Astrocyte (in vitro differentiated cells and primary cell): ENCODE measurements around the gene LATS2. TPM values are rescaled to one million over a fixed set of nuclear protein-coding genes. Genes with fewer than 3 reads are reported as not detected.

Experiments used
- DNase-seq: peaks from one replicate; pipeline ENCODE4 v3.0.0-alpha.2; 2010; ENCODE audit warnings: low read depth
- FAIRE-seq: peaks from 2 replicates; lab custom pipeline; 2011; peaks lifted over from hg19 to GRCh38; lab: Jason Lieb, UNC
- H2AFZ ChIP-seq: 2 replicates; pipeline ENCODE4 v1.6.0; 2012; ENCODE audit warnings: low read depth, low read length, inconsistent platforms
- H3K27ac ChIP-seq: 2 replicates; pipeline ENCODE4 v1.5.1; 2011; ENCODE audit warnings: low read depth, low read length, inconsistent platforms
- H3K27me3 ChIP-seq: 2 replicates; pipeline ENCODE4 v1.6.0; 2011; ENCODE audit warnings: low read length, inconsistent platforms; ENCODE audit not compliant: insufficient read depth
- H3K36me3 ChIP-seq: 2 replicates; pipeline ENCODE4 v1.5.1; 2011; ENCODE audit warnings: low read length, inconsistent platforms; ENCODE audit not compliant: insufficient read depth
- H3K4me1 ChIP-seq: 2 replicates; pipeline ENCODE4 v1.5.1; 2011; ENCODE audit warnings: low read length, inconsistent platforms; ENCODE audit not compliant: insufficient read depth
- H3K4me2 ChIP-seq: 2 replicates; pipeline ENCODE4 v1.6.0; 2012; ENCODE audit warnings: low read length, inconsistent platforms
- H3K4me3 ChIP-seq: 2 replicates; pipeline ENCODE4 v1.5.1; 2011; ENCODE audit warnings: low read depth, mild to moderate bottlenecking, low read length, inconsistent platforms; ENCODE audit not compliant: insufficient read depth
- H3K79me2 ChIP-seq: 2 replicates; pipeline ENCODE4 v1.6.0; 2012; ENCODE audit warnings: mild to moderate bottlenecking, low read length, inconsistent platforms; ENCODE audit not compliant: insufficient read depth
- H3K9ac ChIP-seq: 2 replicates; pipeline ENCODE4 v1.6.0; 2012; ENCODE audit warnings: mild to moderate bottlenecking, low read length, inconsistent platforms
- H3K9me3 ChIP-seq: 2 replicates; pipeline ENCODE4 v1.5.1; 2012; ENCODE audit warnings: low read depth, mild to moderate bottlenecking, low read length, inconsistent platforms; ENCODE audit not compliant: insufficient read depth
- H4K20me1 ChIP-seq: 2 replicates; pipeline ENCODE4 v1.6.0; 2012; ENCODE audit warnings: low read length, inconsistent platforms; ENCODE audit not compliant: insufficient read depth
- H3K27ac Mint-ChIP-seq: one replicate; pipeline ENCODE4 v1.8.0; 2021; ENCODE audit warnings: mild to moderate bottlenecking, mixed read lengths; ENCODE audit not compliant: unreplicated experiment
- H3K27me3 Mint-ChIP-seq: one replicate; pipeline ENCODE4 v1.8.0; 2021; ENCODE audit warnings: low read depth, mixed read lengths; ENCODE audit not compliant: unreplicated experiment
- H3K36me3 Mint-ChIP-seq: one replicate; pipeline ENCODE4 v1.8.0; 2021; ENCODE audit warnings: low read depth, mixed read lengths; ENCODE audit not compliant: unreplicated experiment
- H3K4me1 Mint-ChIP-seq: one replicate; pipeline ENCODE4 v1.8.0; 2021; ENCODE audit warnings: low read depth, mixed read lengths; ENCODE audit not compliant: unreplicated experiment
- H3K4me3 Mint-ChIP-seq: one replicate; pipeline ENCODE4 v1.8.0; 2021; ENCODE audit warnings: mild to moderate bottlenecking, moderate library complexity, mixed read lengths; ENCODE audit not compliant: unreplicated experiment
- H3K9me3 Mint-ChIP-seq: one replicate; pipeline ENCODE4 v1.8.0; 2021; ENCODE audit warnings: mild to moderate bottlenecking, mixed read lengths; ENCODE audit not compliant: unreplicated experiment
- EZH2 ChIP-seq: IDR thresholded peaks from 2 replicates; pipeline ENCODE4 v1.6.1; 2012; ENCODE audit warnings: mild to moderate bottlenecking, low read length, inconsistent platforms; ENCODE audit not compliant: insufficient read depth
- total RNA-seq: library from RNA; stranded (reverse); gene quantifications from 2 replicates; pipeline ENCODE4 v1.2.1, GENCODE V29; 2021
- TF ChIP-seq, protein P1 (sequence below): IDR thresholded peaks from 2 replicates; pipeline ENCODE4 v1.5.1; 2011; ENCODE audit warnings: low read depth, mild to moderate bottlenecking, inconsistent platforms, low read length, moderate library complexity; ENCODE audit not compliant: insufficient read depth

The LATS2 gene
- total RNA-seq, 1 donor from 2014 or later: 46.7 TPM

DNA sequence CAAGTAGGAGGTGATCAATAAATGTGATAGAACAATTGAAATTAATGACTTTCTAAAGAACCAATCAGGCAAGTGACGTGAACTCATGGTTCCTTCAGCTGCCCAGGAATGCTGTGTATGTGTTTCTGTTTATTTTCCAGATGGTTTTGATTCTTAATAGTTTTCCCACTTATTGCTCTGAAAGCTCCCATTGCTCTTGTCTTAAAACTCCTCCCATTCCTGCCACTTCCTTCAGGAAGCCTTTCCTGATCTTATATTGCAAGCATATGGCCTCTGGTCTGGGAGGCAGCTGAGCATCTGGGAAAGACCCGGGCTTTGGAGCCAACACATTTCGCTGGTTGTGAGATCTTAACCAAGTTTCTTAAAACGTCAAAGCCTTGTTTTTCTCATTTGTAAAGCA lies 17.1 kb upstream of the LATS2 start:
- no peak overlapping the region for H3K4me3 Mint-ChIP-seq
- no peaks in the 10 kb centered on the region for H3K36me3 Mint-ChIP-seq
- Histone ChIP-seq H3K36me3 (no peaks in the 10 kb centered on the region), H3K27me3 (no peaks in the 10 kb centered on the region), H3K4me2 (no peak overlapping the region), H4K20me1 (no peaks in the 10 kb centered on the region), H2AFZ (no peak overlapping the region), H3K4me3 (no peak overlapping the region), H3K4me1 (peaks cover 25% of the 10 kb centered on the region), H3K79me2 (no peaks in the 10 kb centered on the region), H3K9me3 (no peaks in the 10 kb centered on the region), H3K9ac (no peak overlapping the region), H3K27ac (no peak overlapping the region)
- peaks cover 28% of the 10 kb centered on the region for H3K4me1 Mint-ChIP-seq
- H3K9me3 Mint-ChIP-seq: no peaks in the 10 kb centered on the region
- FAIRE-seq (peak; percentile 20), DNase-seq (no peak)
- H3K27me3 Mint-ChIP-seq: peaks cover 2% of the 10 kb centered on the region
- no peak for TF ChIP-seq EZH2
- TF ChIP-seq, protein P1, sequence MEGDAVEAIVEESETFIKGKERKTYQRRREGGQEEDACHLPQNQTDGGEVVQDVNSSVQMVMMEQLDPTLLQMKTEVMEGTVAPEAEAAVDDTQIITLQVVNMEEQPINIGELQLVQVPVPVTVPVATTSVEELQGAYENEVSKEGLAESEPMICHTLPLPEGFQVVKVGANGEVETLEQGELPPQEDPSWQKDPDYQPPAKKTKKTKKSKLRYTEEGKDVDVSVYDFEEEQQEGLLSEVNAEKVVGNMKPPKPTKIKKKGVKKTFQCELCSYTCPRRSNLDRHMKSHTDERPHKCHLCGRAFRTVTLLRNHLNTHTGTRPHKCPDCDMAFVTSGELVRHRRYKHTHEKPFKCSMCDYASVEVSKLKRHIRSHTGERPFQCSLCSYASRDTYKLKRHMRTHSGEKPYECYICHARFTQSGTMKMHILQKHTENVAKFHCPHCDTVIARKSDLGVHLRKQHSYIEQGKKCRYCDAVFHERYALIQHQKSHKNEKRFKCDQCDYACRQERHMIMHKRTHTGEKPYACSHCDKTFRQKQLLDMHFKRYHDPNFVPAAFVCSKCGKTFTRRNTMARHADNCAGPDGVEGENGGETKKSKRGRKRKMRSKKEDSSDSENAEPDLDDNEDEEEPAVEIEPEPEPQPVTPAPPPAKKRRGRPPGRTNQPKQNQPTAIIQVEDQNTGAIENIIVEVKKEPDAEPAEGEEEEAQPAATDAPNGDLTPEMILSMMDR: no peak
- H3K27ac Mint-ChIP-seq: peak overlapping the region; percentile 73

DNA sequence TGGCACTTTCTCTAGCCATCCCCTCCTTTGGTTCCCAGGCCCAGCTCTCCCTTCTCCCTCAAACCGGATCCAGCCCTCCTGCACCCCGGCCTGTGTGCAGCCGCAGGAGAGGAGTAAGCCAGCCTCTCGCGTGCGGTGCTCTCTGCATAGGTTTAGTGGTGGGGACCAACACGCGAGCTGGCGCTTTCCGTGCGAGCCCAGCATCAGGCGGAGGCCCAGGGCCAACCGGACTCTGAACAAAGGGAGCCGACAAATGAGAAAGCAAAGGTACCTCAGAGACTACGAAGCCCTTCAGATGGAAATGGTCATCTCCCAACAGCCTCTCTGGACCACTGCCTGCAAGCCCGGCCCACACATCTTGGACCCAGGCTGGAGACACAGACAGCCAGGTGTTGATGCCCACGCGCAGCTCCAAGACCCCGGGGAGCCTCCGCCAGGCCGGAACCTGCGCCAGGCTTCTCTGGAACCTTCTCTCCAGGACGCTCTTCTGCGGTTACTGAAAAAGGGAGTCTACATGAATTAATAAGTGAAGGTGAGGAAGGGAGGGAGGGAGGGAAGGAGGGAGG lies 16.5 kb upstream of the LATS2 start:
- H3K4me1 ChIP-seq: peaks cover 25% of the 10 kb centered on the region
- H3K27me3 ChIP-seq: no peaks in the 10 kb centered on the region
- peaks cover 28% of the 10 kb centered on the region for H3K4me1 Mint-ChIP-seq
- no peak for DNase-seq
- no peak overlapping the region for H3K4me2 ChIP-seq
- H2AFZ ChIP-seq: no peak overlapping the region
- no peaks in the 10 kb centered on the region for H3K36me3 Mint-ChIP-seq
- H3K9me3 Mint-ChIP-seq: no peaks in the 10 kb centered on the region
- no peak overlapping the region for H3K9ac ChIP-seq
- no peaks in the 10 kb centered on the region for H4K20me1 ChIP-seq
- no peaks in the 10 kb centered on the region for H3K9me3 ChIP-seq
- FAIRE-seq: no peak
- H3K4me3 Mint-ChIP-seq: no peak overlapping the region
- TF ChIP-seq, protein P1: no peak
- no peak for TF ChIP-seq EZH2
- H3K27me3 Mint-ChIP-seq: peaks cover 2% of the 10 kb centered on the region
- H3K4me3 ChIP-seq: no peak overlapping the region
- no peaks in the 10 kb centered on the region for H3K36me3 ChIP-seq
- H3K79me2 ChIP-seq: no peaks in the 10 kb centered on the region
- no peak overlapping the region for H3K27ac ChIP-seq
- peak overlapping the region; percentile 12 for H3K27ac Mint-ChIP-seq

DNA sequence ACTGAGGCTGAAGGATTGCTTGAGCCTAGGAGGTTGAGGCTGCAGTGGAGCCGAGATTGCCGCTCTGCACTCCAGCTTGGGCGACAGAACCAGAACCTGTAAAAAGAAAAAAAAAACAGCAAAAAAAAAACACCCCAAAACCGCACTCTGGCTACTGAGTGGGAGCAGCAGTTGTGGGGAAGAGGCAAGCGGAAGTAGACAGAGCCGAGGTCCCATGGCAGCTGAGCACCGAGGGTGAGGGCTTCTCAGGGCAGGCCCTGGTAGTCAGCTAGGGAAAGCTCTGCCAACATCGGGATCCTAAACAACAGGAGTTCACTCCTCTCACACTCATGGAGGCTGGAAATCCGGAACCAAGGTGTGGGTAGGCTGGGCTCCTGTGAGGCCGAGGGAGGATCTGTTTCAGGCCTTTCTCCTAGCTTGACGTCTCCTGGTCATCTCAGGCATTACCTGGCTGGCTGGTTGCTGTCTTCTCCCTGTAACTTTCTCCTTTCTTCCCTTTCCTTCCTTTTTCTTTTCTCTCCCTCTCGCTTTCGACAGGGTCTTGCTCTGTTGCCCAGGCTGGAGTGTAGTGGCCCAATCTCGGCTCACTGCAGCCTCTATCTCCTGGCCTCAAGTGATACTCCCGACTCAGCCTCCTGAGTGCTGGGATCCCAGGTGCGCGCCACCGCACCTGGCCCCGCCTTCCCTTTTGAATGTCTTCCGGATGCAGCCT lies 15.8 kb upstream of the LATS2 start:
- Mint-ChIP-seq H3K4me1 (peaks cover 28% of the 10 kb centered on the region), H3K27ac (no peak overlapping the region), H3K9me3 (no peaks in the 10 kb centered on the region), H3K27me3 (peaks cover 2% of the 10 kb centered on the region), H3K36me3 (no peaks in the 10 kb centered on the region), H3K4me3 (no peak overlapping the region)
- Histone ChIP-seq H4K20me1 (no peaks in the 10 kb centered on the region), H2AFZ (no peak overlapping the region), H3K36me3 (no peaks in the 10 kb centered on the region), H3K4me2 (no peak overlapping the region), H3K27ac (no peak overlapping the region), H3K9ac (no peak overlapping the region), H3K79me2 (no peaks in the 10 kb centered on the region), H3K4me3 (no peak overlapping the region), H3K4me1 (peaks cover 25% of the 10 kb centered on the region), H3K9me3 (no peaks in the 10 kb centered on the region), H3K27me3 (no peaks in the 10 kb centered on the region)
- TF ChIP-seq, protein P1: no peak
- no peak for TF ChIP-seq EZH2
- DNase-seq: no peak
- FAIRE-seq: no peak
